ENCODE measurements around the gene MRPS23. TPM values are rescaled to one million over a fixed set of nuclear protein-coding genes. Genes with fewer than 3 reads are reported as not detected.

The MRPS23 gene
- total and polyA plus RNA-seq, 7 donors, result 9.5 to 43.9 (median 15.1) TPM

- peaks cover 0 to 49% (median 16%) of the 10 kb centered on the region in 4 donors for H3K36me3 ChIP-seq
- peaks cover 0 to 79% (median 68%) of the 10 kb centered on the region in 4 donors for H3K4me1 ChIP-seq
- intact Hi-C loops (cut with DNase I), result loop anchor here (2.0 kb wide), 1 partner anchor 79 kb away; no protein-coding TSS in a partner anchor
- no peaks in the 10 kb centered on the region for H3K9me3 ChIP-seq
- no peaks in the 10 kb centered on the region for H3K27me3 ChIP-seq
- no peak for DNase-seq
- H3K4me3 ChIP-seq, result no peak overlapping the region
- WGBS, 2 donors, result 92% methylated on average over 9 of the region's 9 CpGs
- H3K27ac ChIP-seq, result peak overlapping the region; percentile 87 to 97 (median 94)
- TF ChIP-seq POLR2AphosphoS5 (IDR thresholded peaks at IDR 0.05) (no peak), POLR2A (IDR thresholded peaks at IDR 0.05) (no peak), EP300 (IDR thresholded peaks at IDR 0.05) (no peak), CTCF (IDR thresholded peaks at IDR 0.05) (no peak)
Observed at GRCh38 chr17:57869617-57870282, 19.9 kb upstream of the MRPS23 start.

- Histone ChIP-seq H3K36me3 (peaks cover 0 to 49% (median 16%) of the 10 kb centered on the region in 4 donors), H3K27ac (peak overlapping the region; percentile 87 to 97 (median 94)), H3K4me1 (peaks cover 0 to 76% (median 66%) of the 10 kb centered on the region in 4 donors), H3K9me3 (no peaks in the 10 kb centered on the region), H3K4me3 (no peak overlapping the region), H3K27me3 (no peaks in the 10 kb centered on the region)
- 72 to 81% methylated on average over 13 of the region's 13 CpGs for WGBS, 2 donors
- TF ChIP-seq CTCF (IDR thresholded peaks at IDR 0.05), result no peak
- TF ChIP-seq POLR2A (IDR thresholded peaks at IDR 0.05), result no peak
- no peak for TF ChIP-seq POLR2AphosphoS5 (IDR thresholded peaks at IDR 0.05)
- no peak for TF ChIP-seq EP300 (IDR thresholded peaks at IDR 0.05)
- no peak for DNase-seq
- intact Hi-C loops (cut with DNase I), result loop anchor here (2.0 kb wide), 1 partner anchor 80 kb away; no protein-coding TSS in a partner anchor
Observed at GRCh38 chr17:57868910-57869616, 19.2 kb upstream of the MRPS23 start.

GRCh38 chr17:57868007-57868909, 18.4 kb upstream of the MRPS23 start:
- DNase-seq, result peak; percentile 96
- WGBS, 2 donors, result 31 to 65% methylated on average over 23 of the region's 23 CpGs
- no peaks in the 10 kb centered on the region for H3K9me3 ChIP-seq
- peaks cover 0 to 49% (median 16%) of the 10 kb centered on the region in 4 donors for H3K36me3 ChIP-seq
- H3K4me1 ChIP-seq, result peaks cover 0 to 75% (median 65%) of the 10 kb centered on the region in 4 donors
- no peaks in the 10 kb centered on the region for H3K27me3 ChIP-seq
- peak; percentile 44 to 79 (median 55) for TF ChIP-seq CTCF (IDR thresholded peaks at IDR 0.05)
- no peak for TF ChIP-seq POLR2A (IDR thresholded peaks at IDR 0.05)
- peak; percentile 27 to 64 (median 56) for TF ChIP-seq POLR2AphosphoS5 (IDR thresholded peaks at IDR 0.05)
- peak overlapping the region; percentile 87 to 97 (median 94) for H3K27ac ChIP-seq
- no peak overlapping the region for H3K4me3 ChIP-seq
- intact Hi-C loops (cut with DNase I), result loop anchor here (2.0 kb wide), 1 partner anchor 81 kb away; no protein-coding TSS in a partner anchor

GRCh38 chr17:57867126-57867525, 17.3 kb upstream of the MRPS23 start:
- Histone ChIP-seq H3K27ac (peak overlapping the region; percentile 87 to 97 (median 94)), H3K4me3 (no peak overlapping the region), H3K4me1 (peaks cover 0 to 75% (median 65%) of the 10 kb centered on the region in 4 donors), H3K27me3 (no peaks in the 10 kb centered on the region), H3K9me3 (no peaks in the 10 kb centered on the region), H3K36me3 (peaks cover 0 to 38% (median 8%) of the 10 kb centered on the region in 4 donors)
- intact Hi-C loops (cut with DNase I), result no loop called here
- 94 to 95% methylated on average over 10 of the region's 10 CpGs for WGBS, 2 donors
- TF ChIP-seq POLR2A (IDR thresholded peaks at IDR 0.05) (no peak), POLR2AphosphoS5 (IDR thresholded peaks at IDR 0.05) (no peak), CTCF (IDR thresholded peaks at IDR 0.05) (no peak), EP300 (IDR thresholded peaks at IDR 0.05) (no peak)
- no peak for DNase-seq
